GM12891 (cell line): ENCODE data around the gene KPNA4.

Experiments used
- POLR2A ChIP-seq: IDR thresholded peaks from 2 replicates; pipeline ENCODE4 v1.6.1; 2011; ENCODE audit warnings: low read depth, low read length, control low read depth
- POLR2AphosphoS5 ChIP-seq: IDR thresholded peaks from 2 replicates; pipeline ENCODE4 v1.6.1; 2011; ENCODE audit warnings: low read depth, low read length, control low read depth

GRCh38 chr3:160598865-160599264 is 33.5 kb upstream of the KPNA4 start:
- TF ChIP-seq POLR2A (no peak), POLR2AphosphoS5 (no peak)
